HG02642 (cell line): ENCODE measurements around the gene WHRN.

Source experiments
- ATAC-seq: cut with Tn5 transposase; IDR thresholded peaks from one replicate; pipeline ENCODE4 v1.9.1; 2021; ENCODE audit warnings: mild to moderate bottlenecking; ENCODE audit not compliant: unreplicated experiment, poor library complexity

The WHRN gene

GRCh38 chr9:114371973-114372917 lies 133.0 kb downstream of the WHRN start:
- no peak for ATAC-seq

- ATAC-seq: no peak
Observed at GRCh38 chr9:114371343-114371944, 133.8 kb downstream of the WHRN start.

- no peak for ATAC-seq
Observed at GRCh38 chr9:114370968-114371320, 134.3 kb downstream of the WHRN start.

- ATAC-seq: no peak
Observed at GRCh38 chr9:114370251-114370967, 134.9 kb downstream of the WHRN start.

- no peak for ATAC-seq
Observed at GRCh38 chr9:114369216-114370130, 135.8 kb downstream of the WHRN start.

- ATAC-seq: no peak
Observed at GRCh38 chr9:114367772-114368569, 137.3 kb downstream of the WHRN start.

- no peak for ATAC-seq
Observed at GRCh38 chr9:114367366-114367765, 137.9 kb downstream of the WHRN start.

GRCh38 chr9:114366334-114367128 lies 138.7 kb downstream of the WHRN start:
- no peak for ATAC-seq

GRCh38 chr9:114365194-114365593 lies 140.1 kb downstream of the WHRN start:
- no peak for ATAC-seq

- ATAC-seq: no peak
Observed at GRCh38 chr9:114364134-114365041, 140.9 kb downstream of the WHRN start.

GRCh38 chr9:114363424-114363823 lies 141.8 kb downstream of the WHRN start:
- no peak for ATAC-seq

- no peak for ATAC-seq
Observed at GRCh38 chr9:114362394-114362793, 142.9 kb downstream of the WHRN start.

GRCh38 chr9:114361542-114361941 lies 143.7 kb downstream of the WHRN start:
- no peak for ATAC-seq

- no peak for ATAC-seq
Observed at GRCh38 chr9:114359801-114360200, 145.5 kb downstream of the WHRN start.

- ATAC-seq: no peak
Observed at GRCh38 chr9:114357911-114358328, 147.4 kb downstream of the WHRN start.

- no peak for ATAC-seq
Observed at GRCh38 chr9:114357360-114357759, 147.9 kb downstream of the WHRN start.

GRCh38 chr9:114356792-114357191 lies 148.5 kb downstream of the WHRN start:
- ATAC-seq: no peak
